ENCODE results near the gene FLYWCH2. TPM values are rescaled to one million over a fixed set of nuclear protein-coding genes. Genes with fewer than 3 reads are reported as not detected.

The FLYWCH2 gene
- total and polyA plus RNA-seq, 10 donors, result 27.5 to 98.6 (median 49.0) TPM

- H3K27me3 ChIP-seq (replicated peaks in 1 of 7), result no peaks in the 10 kb centered on the region
- intact Hi-C loops (cut with DNase I; ENCODE audit: low total_unique reads), result loop anchor here (5.0 kb wide), 1 partner anchor 33 kb away; no protein-coding TSS in a partner anchor
- no peak for DNase-seq
- WGBS, 5 donors, result 66 to 81% (median 72%) methylated on average over 5 of the region's 5 CpGs
- H3K9me3 ChIP-seq, result no peaks in the 10 kb centered on the region
- peak overlapping the region in 1 of 8 donors; percentile 88 for H3K4me3 ChIP-seq
- peaks cover 12 to 57% (median 34%) of the 10 kb centered on the region in 6 donors for H3K4me1 ChIP-seq
- H3K27ac ChIP-seq, result no peak overlapping the region
- no peak for TF ChIP-seq POLR2A (IDR thresholded peaks at IDR 0.05)
- TF ChIP-seq, protein P1, sequence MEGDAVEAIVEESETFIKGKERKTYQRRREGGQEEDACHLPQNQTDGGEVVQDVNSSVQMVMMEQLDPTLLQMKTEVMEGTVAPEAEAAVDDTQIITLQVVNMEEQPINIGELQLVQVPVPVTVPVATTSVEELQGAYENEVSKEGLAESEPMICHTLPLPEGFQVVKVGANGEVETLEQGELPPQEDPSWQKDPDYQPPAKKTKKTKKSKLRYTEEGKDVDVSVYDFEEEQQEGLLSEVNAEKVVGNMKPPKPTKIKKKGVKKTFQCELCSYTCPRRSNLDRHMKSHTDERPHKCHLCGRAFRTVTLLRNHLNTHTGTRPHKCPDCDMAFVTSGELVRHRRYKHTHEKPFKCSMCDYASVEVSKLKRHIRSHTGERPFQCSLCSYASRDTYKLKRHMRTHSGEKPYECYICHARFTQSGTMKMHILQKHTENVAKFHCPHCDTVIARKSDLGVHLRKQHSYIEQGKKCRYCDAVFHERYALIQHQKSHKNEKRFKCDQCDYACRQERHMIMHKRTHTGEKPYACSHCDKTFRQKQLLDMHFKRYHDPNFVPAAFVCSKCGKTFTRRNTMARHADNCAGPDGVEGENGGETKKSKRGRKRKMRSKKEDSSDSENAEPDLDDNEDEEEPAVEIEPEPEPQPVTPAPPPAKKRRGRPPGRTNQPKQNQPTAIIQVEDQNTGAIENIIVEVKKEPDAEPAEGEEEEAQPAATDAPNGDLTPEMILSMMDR (IDR thresholded peaks at IDR 0.05 in 8 of 11, conservative IDR thresholded peaks at IDR 0.05 in 3 of 11), result no peak
- no peak for TF ChIP-seq POLR2AphosphoS5 (IDR thresholded peaks at IDR 0.05)
- H3K36me3 ChIP-seq, result peaks cover 0 to 18% (median 10%) of the 10 kb centered on the region in 6 donors
Measured at GRCh38 chr16:2910441-2910969, 27.5 kb downstream of the FLYWCH2 start.

DNA sequence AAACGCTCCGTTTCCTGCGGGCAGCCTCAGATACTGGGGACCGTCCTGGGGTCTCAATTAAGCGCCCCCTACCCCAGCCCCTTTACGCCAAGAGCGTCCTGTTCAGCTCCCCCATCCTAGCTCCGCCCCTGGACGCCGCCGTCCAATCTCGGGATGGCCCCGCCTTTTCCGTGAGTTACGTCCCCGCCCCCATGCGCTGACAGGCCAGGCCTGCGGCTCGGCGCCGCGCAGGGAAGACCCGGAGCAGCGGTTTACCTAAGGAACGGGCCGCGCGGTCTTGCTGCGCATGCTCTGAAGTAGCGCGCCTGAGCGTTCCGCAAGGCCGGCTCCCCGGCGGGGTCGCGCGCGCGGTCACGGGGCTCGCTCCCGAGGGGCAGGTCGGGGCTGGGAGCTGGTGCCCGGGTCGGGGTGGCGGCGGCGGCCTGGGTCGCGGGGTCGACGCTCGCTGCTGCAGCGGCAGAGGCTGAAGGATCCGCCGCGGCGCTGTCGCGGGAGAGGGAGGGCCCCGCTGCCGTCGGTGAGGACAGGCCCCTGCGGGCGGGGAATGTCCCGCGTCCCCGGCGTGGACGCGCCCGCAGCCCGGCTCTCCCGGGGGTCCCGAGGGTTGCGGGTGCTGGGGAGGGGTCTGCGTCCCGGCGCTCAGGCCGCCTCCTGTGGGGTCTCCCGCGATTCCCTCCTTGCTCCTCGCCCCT lies 28.8 kb downstream of the FLYWCH2 start, which contains the start of gene FLYWCH1:
Gene FLYWCH1, plus strand, starts transcription at position 294 of the 692 bp plus-strand sequence. CDS start 17,755 bp downstream, outside the sequence.
- peaks cover 6 to 53% (median 25%) of the 10 kb centered on the region in 6 donors for H3K4me1 ChIP-seq
- 0 to 1% (median 0%) methylated on average over 1 to 85 of the region's 85 CpGs for WGBS, 5 donors
- peak in 2 of 3 donors; percentile 45 to 56 for TF ChIP-seq POLR2A (IDR thresholded peaks at IDR 0.05)
- TF ChIP-seq POLR2AphosphoS5 (IDR thresholded peaks at IDR 0.05), result peak; percentile 81 to 92 (median 91)
- TF ChIP-seq, protein P1 (IDR thresholded peaks at IDR 0.05 in 8 of 11, conservative IDR thresholded peaks at IDR 0.05 in 3 of 11), result peak in 4 of 11 experiments; percentile 9 to 35 (median 24)
- H3K27me3 ChIP-seq (replicated peaks in 1 of 7), result no peaks in the 10 kb centered on the region
- peaks cover 0 to 31% (median 12%) of the 10 kb centered on the region in 6 donors for H3K36me3 ChIP-seq
- intact Hi-C loops (cut with DNase I; ENCODE audit: low total_unique reads), result loop anchor here (5.0 kb wide), 1 partner anchor 34 kb away; no protein-coding TSS in a partner anchor
- peak within 1 kb of the TSS; percentile 61 to 92 (median 89) for H3K27ac ChIP-seq
- H3K4me3 ChIP-seq, result peak within 1 kb of the TSS; percentile 54 to 88 (median 74)
- H3K9me3 ChIP-seq, result no peaks in the 10 kb centered on the region
- peak; percentile 100 for DNase-seq

DNA sequence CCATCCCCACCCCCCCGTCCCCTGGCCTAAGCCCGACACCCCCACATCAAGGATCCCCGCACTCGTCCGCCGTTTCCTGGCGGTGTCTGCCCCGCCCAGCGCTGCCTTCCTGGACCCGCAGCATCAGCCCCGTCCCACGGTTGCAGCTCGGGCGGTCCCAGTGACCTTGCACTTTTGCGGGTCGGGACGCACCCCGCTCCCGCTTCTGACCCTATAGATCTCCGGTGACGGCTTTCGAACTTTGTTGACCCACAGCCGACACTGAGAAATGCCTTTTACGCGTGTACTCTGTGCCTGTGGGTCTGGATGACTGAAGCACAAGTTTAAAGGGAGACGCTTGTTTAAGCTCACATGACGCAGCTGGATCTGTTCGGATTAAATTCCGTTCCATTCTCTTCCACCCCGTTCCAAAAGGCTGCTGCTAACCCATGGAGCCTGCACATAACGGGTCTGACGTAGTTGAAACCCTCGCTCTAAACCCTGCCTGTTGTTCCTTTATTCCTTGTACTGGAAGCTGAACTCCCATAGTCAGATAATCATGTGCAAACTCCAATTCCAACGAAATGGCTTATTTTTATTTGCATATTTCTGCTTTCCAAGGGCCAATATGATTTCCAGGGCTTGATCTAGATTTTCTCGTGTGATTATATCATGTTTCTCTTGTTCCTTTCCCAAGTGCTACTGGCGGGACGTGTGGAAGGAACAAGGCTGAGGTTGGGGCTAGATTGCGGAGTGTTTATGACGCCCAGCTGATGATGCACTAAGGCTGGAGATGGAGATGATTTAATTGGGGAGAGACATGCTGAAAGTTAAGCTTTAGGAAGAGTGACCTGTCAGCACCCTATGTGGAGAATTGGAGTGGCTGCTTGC lies 29.6 kb downstream of the FLYWCH2 start:
- peaks cover 6 to 46% (median 20%) of the 10 kb centered on the region in 6 donors for H3K4me1 ChIP-seq
- DNase-seq, result peak; percentile 87
- 6 to 14% (median 7%) methylated on average over 19 to 39 of the region's 39 CpGs for WGBS, 5 donors
- peaks cover 0 to 38% (median 14%) of the 10 kb centered on the region in 6 donors for H3K36me3 ChIP-seq
- peak overlapping the region; percentile 54 to 88 (median 74) for H3K4me3 ChIP-seq
- TF ChIP-seq POLR2AphosphoS5 (IDR thresholded peaks at IDR 0.05) (no peak), POLR2A (IDR thresholded peaks at IDR 0.05) (no peak)
- TF ChIP-seq, protein P1 (IDR thresholded peaks at IDR 0.05 in 8 of 11, conservative IDR thresholded peaks at IDR 0.05 in 3 of 11), result no peak
- H3K27me3 ChIP-seq (replicated peaks in 1 of 7), result no peaks in the 10 kb centered on the region
- intact Hi-C loops (cut with DNase I; ENCODE audit: low total_unique reads), result loop anchor here (5.0 kb wide), 1 partner anchor 35 kb away; no protein-coding TSS in a partner anchor
- peak overlapping the region; percentile 61 to 92 (median 89) for H3K27ac ChIP-seq
- H3K9me3 ChIP-seq, result no peaks in the 10 kb centered on the region
